Measurements from ENCODE around the gene RASA4B. TPM values are rescaled to one million over a fixed set of nuclear protein-coding genes. Genes with fewer than 3 reads are reported as not detected.
A peak's percentile ranks its signal among the peaks of the same experiment; 100 is the strongest.
"Not testable (repeated sequence)": the region's sequence is repeated elsewhere in the genome, so short reads cannot be mapped to it uniquely, and the experiment has no call there.

Gene RASA4B
- 0.95 TPM in 1 of 2 replicates, not detected in the other for total RNA-seq (2014; rRNA removed; shearing (Covaris generic))

DNA sequence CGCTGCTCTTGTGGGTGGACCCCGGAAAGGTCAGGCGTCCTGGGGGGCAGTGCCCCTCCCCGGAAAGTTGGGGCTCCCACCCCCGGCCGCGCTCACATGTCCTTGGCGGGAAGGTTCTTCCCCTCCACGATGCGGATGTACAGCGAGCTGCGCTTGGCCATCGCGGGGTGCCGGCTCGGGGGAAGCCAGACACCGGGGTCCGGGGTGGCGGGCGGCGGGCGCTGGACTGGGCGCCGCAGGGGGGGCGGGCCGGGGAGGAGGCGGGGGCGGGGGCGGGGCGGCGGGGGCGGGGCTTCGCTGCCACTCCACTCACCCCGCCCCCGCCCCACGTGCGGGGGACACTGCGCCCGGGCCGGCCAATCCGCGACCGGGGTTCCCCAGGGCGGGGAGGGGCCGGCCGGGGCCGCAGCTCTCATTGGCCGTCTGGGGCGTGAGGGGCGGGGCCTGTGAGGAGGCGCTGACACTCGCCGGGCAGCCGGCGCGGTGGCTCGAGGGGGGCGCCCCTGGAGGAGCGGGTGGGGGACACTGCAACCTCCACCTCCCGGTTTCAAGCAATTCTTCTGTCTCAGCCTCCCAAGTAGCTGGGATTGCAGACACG, at the start of gene RASA4B:
Gene RASA4B, minus strand, starts transcription at position 228 of the 598 bp plus-strand sequence. Its CDS starts 67 bp downstream, at position 161.
- peak; percentile 16 for DNase-seq (ENCODE audit: low read depth)

DNA sequence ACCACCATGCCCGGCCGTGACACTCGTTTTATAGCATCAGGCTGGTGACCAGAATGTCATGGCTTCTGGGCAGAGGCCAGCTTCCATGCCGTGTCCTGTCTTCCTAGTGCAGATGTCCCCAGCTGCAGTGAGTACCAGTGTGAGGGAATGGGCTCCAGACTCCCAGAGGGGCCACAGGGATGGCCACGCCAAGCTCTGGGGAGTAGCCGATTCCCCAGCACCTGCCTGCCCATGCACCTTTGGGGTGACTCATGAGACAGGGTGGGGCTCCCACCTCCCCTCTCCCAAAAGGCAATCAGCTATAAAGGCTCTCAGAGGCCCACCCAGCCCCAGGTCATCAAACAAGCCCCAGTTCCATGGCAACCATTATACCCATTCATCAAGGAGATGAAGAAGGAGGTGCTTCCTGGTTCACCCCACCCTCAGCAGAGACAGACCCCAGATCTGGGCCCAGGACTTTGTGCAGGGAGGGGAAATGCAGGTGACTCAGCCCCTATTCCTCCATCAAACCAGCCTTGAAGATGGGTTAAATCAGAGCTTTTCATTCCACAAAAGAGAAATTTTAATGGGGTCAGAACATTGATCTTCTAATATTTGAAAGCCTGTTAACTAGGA, 33.3 kb upstream of the RASA4B start, which contains the start of gene SPDYE2:
Gene SPDYE2, plus strand, starts transcription at position 419 of the 615 bp plus-strand sequence. CDS start 2,030 bp downstream, outside the sequence.
- DNase-seq (ENCODE audit: low read depth) = not testable (repeated sequence)

DNA sequence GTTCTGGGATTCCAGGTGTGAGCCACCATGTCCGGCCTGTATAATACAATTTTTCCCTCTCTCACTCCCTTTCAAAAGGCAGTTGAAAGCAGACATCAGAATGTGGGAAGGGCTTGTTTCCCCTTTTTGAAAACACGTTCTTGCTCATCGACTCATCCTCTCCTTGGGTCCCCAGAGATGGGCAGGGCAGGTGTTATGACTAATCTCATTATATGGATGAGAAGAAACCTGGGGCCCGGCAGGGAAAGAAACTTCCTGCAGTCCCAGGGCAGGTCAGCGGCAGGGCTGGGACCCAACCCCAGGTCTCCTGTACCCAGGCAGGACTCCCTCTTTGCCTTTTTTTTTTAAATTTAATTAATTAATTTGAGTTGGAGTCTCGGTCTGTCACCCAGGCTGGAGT, 28.8 kb upstream of the RASA4B start:
- not testable (repeated sequence) for DNase-seq (ENCODE audit: low read depth)

DNA sequence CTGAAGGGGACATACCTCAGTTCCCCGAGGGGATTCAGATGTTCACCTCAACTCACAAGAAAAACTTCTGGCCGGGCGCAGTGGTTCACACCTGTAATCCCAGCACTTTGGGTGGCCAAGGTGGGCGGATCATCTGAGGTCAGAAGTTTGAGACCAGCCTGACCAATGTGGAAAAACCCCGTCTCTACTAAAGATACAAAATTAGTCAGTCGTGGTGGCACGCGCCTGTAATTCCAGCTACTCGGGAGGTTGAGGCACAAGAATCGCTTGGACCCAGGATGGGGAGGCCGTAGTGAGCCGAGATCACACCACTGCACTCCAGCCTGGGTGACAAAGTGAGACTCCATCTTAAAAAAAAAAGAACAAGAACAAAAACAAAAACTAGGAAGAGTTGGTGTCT, 27.7 kb upstream of the RASA4B start:
- DNase-seq (ENCODE audit: low read depth) = not testable (repeated sequence)

DNA sequence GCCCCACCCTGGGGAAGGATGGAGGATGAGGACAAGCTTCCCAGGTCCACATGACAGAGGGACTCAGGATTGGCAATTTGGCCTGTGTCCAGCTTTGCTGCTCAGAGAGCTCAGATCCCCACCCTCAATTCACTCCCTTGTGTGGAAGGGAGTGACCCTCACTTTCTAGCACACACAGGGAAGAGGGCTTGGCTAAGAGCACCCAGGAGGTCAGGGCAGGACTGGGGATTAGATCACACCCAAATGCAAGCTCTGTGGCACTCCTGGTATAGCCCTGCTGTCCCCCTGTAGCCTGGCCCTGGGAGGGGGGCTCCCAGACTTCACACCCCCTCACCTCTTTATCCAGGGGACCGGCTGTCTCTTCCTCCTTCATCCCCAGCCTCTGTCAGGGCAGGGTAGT, 26.8 kb upstream of the RASA4B start:
- DNase-seq (ENCODE audit: low read depth) = not testable (repeated sequence)

DNA sequence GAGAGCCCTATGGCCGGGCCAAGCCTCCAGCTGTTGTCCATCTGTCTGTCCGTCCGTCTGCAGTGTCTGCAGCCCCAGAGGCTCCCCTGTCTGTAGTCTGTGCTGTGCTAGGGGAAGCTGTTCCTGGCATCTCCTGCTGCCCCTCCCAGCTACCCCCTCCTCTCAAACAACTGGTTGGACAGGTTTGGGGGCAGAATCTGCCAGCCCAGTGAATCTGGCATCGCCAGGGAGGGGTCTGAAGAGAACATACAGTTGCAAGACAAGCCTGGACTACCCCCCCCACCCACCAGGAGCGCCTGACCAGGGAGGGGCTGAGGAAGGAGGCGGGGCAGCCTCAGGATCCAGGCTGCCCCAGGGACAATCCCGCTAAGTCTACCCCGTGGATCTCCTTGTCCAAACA, 26.0 kb upstream of the RASA4B start, which contains the start of gene UPK3BL2:
Gene UPK3BL2, minus strand, starts transcription at position 101 of the 400 bp plus-strand sequence. Its CDS starts 60 bp downstream, at position 41.
- DNase-seq (ENCODE audit: low read depth) = not testable (repeated sequence)

DNA sequence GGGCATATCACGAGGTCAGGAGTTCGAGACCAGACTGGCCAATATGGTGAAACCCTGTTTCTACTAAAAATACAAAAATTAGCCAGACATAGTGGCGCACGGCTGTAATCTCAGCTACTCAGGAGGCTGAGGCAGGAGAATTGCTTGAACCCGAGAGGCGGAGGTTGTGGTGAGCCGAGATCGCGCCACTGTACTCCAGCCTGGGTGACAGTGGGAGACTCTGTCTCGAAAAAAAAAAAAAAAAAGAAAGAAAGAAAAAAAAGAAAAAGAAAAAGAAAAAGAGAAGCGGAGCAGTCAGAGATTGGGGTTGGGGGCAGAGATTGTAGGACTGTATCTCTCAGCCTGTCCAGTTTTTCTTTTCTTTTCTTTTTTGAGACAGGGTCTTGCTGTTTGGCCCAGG, 25.2 kb upstream of the RASA4B start:
- not testable (repeated sequence) for DNase-seq (ENCODE audit: low read depth)

DNA sequence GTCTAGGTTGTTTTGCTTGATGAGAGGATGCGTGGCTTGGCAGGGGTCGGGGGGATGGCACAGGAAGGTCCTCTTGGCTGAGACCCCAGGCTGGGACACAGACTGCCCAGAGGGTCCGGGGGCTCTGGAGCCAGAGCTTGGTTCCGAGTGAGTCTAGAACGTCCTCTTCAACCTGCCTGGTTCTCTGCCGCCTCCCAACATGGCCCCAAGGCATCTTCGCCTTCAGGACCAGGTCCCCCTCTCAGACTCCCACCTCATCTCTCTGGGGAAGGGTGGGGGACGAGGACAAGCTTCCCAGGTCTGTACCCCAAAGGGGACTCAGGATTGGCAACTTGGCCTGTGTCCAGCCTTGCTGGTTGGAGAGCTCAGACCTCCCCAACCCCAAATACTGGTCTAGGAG, 24.5 kb upstream of the RASA4B start:
- not testable (repeated sequence) for DNase-seq (ENCODE audit: low read depth)

DNA sequence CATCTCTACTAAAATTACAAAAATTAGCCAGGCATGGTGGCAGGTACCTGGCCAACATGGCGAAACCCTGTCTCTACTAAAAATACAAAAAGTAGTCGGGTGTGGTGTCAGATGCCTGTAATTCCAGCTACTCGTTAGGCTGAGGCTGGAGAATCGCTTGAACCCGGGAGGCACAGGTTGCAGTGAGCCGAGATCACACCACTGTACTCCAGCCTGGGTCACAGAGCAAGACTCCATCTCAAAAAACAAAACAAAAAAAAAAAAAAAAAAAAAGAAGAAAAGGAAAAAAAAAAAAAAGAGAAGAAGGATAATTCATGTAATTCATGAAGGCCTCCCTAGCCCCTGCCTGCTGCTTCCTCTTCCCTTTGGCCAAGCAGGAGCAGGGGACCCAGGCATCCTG, 23.0 kb upstream of the RASA4B start:
- DNase-seq (ENCODE audit: low read depth) = not testable (repeated sequence)

DNA sequence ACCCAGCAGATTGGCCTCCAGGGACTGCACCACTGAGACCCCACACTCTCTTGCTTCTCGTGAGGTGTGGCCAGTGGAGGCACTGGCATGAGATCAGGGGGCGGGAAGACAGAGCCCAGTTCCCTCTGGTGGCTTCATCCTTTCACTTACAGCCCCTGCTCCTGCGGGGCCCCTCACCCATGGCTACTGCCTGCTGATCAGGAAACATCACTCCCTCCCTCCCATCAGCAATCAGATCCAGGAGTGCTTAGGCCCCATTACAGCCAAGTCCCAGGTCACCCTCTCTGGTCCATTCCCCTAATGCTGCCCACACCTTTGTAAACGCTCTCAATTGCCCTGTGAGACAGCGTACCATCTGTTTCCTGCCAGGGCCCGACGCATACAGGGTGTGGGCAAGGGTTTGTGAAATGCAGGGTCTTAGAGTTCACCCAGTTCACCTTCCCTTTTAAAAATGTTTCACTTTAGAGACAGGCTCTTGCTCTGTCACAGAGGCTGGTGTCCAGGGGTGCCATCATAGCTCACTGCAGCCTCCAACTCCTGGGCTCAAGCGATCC, 17.6 kb upstream of the RASA4B start:
- DNase-seq (ENCODE audit: low read depth) = not testable (repeated sequence)

DNA sequence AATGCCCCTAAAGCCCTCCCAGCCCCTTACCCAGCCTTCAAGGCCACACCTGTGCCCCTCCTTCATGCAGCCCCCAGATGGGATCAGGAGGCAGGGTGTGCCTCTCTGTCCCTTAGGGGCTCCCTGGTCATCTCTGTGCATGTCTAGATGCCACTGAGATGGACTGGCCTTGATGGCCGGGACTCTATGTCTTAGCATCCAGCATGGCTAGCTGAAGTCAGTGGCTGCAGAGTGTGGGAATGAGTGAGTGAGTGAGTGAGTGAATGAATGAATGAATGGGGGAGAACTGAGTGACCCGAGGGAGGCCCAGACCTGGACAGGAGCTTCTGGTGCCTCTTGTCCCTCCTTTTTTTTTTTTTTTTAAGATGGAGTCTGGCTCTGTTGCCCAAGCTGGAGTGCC, 14.6 kb upstream of the RASA4B start:
- not testable (repeated sequence) for DNase-seq (ENCODE audit: low read depth)

DNA sequence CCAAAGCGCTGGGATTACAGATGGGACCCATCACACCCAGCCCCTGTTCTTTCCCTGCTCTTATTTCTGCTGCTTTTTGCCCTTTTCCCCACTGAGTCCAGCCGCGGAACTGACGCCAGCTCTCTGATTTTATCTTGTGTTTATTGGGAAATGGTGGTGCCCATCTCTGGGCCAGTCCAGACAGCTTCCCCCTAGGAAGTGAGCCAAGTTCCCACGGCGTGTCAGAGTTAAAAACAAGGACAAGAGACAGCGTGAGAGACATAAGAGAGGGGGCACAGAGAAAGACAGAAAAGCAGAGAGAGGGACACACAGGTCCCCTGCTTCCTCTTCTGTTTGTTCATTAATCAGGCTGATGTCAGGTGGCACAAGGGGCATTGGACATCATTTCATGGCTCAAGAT, 14.0 kb upstream of the RASA4B start:
- not testable (repeated sequence) for DNase-seq (ENCODE audit: low read depth)

DNA sequence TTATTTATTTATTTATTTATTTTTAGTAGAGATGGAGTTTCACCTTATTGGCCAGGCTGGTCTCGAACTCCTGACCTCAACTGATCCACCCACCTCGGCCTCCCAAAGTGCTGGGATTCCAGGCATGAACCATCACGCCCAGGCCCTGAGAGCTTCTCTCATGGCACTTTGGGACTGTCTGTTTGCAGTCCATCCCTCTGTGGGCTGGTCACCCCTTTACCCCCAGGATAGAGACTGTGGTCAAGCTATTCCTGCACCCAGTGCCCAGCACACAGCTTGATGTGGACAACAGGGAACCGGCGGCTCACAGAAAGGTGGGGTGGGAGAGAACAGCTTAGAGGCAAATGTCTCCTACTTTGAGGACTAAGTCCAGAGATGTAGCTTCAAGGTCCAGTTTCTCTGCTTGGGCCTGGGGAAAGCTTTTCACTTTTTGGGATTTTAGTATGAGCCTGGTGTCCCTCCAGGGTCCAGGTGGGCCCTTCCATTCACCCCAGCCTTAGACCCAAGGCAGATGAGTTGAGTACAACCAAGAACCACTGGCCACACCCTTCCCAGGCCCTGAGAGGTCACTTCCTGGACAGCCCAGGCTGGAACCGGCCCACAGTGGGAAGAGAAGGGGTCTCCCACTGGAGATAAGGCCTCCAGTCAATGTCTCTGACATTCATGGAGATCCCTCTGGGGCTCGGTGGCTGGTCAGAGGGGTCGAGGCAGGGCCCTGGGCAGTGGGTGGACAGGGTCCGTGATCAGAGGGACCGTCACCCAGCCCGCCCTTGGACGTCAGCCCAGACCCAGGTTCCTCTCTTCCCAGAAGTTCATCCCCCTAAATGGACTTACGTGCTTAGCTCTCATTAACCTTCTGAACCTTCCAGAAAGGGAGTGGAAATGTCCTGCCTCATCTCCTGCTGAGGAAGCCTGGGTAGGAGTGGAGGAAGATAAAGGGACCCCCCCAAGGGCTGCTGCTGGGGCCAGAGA, 10.5 kb upstream of the RASA4B start:
- not testable (repeated sequence) for DNase-seq (ENCODE audit: low read depth)

DNA sequence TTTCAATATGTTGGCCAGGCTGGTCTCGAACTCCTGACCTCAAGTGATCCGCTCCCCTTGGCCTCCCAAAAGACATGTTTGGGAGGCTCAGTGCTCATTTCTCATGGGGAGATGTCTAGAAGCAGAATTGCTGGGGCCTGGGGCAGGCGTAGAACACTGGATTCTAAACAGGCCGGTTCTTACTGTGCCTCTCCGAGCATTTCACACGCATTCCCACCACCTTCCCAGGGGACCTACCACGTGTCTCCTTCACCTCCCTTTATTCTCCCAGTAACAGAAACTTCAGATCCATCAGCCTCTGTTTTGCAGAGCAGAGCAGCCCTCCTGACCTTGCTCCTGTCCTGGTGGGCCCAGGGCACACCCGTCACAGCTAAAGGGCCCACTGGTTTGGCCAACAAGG, 9.6 kb upstream of the RASA4B start:
- not testable (repeated sequence) for DNase-seq (ENCODE audit: low read depth)

DNA sequence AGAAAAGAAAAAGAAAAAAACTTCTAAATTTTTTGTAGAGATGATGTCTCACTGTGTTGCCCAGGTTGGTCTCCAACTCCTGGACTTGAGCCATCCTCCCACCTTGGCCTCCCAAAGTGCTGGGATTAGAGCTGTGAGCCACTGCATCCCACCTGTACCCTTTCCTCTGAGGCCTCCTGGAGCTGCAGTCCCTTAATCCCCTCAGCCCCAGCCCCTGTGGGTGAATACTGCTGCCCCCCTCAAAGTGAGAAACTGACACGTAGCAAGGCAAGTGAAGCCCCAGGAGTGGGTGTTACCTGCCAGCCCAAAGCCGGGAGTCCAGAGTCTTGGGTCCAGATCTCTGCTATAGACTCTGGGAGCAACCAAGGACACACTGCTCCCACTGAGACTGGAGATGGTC, 7.2 kb upstream of the RASA4B start:
- not testable (repeated sequence) for DNase-seq (ENCODE audit: low read depth)

DNA sequence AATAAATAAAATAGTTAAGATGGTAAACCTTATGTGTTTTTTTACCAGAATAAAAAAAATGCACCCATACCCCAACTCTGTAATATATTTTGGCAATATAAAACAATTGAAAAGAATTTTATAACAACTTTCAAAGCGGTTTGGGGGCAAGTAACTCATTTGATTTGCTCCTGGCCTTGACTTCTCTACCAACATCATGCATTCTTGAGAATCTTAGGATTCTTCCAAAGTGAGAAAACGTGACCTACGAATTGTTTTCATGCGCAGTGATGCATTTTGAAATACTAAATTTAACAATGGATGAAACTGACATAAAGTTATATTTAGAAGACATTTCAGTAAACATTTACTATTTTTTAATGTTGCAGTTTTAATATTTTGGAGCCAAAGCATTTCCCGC, 3.2 kb upstream of the RASA4B start:
- DNase-seq (ENCODE audit: low read depth) = not testable (repeated sequence)

DNA sequence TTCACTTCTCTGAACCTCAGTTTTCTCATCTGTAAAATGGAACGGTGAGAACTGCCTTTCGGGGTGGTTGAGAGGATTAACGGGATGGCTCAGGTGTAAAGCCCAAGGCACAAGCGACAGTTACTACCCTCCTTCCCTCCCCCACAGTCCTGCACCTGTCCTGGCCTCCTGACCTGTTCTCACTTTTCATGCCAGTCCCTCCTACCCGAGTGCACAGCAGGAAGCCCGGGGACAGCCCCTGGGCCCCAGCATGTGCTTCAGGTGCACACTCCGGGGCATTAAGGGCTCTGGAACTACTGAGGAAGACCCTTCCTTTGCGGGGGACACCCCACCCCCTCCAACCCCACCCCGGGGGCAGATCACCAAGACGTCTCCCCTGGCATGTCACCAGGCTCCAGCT, 626 bp downstream of the RASA4B start:
- DNase-seq (ENCODE audit: low read depth) = not testable (repeated sequence)

DNA sequence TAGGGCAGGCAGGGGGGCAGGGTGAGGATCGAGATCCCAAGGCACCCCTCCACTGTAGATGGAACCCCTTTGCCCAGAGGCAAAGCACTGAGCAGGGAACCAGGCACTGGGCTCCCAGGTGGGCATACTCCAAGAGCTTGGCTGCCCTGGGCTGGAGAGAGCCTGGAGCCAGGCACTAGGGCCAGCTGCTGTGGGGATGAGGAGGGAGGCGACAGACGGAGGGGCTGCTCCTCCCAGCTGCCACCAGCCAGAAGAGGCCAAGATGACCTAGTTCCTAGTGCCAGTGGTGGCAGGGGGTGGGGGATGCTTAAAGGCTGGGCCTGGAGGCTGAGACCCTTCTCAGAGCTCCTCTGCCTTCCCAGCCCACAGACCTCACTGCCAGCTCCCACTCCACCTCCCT, 1.7 kb downstream of the RASA4B start:
- DNase-seq (ENCODE audit: low read depth) = not testable (repeated sequence)

DNA sequence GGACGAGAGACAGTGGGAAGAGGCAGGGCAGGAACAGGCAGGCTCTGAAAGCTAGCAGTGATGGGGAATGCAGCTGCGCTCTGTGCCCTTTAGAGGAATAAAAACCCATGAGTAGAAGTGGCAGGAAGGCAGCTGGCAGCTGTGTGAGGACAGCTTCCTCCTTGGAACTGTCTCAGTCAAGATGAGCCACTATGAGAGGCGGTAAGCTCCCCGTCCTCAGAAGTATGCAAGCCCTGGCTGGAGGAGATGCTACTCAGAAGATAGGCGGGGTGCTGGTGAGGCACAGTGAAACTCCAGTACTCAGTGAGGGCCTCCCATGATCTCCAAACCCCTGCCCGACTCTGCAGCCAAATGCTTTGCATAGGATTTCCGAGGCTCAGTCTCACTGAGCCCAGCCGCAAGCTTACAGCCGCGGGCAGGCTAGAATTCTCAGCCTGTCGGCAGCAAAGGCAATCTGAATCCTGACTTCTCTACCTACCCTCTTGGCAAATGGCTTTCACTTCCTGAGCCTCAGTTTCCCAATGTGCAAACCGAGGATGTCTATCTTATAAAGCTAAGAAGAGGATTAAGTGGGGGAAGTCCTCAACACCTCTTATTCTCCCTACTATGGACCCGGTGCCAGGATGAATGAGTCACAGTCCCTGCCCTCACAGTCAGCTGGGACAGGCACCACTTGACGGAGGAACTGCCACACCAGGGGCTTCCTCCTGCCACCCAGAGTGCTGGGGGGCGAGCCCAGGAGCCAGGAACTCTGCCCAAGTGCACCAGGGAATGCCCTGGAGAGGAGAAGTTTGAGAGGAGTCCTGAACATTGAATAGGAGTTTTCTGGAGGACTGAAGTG, 2.5 kb downstream of the RASA4B start:
- not testable (repeated sequence) for DNase-seq (ENCODE audit: low read depth)

DNA sequence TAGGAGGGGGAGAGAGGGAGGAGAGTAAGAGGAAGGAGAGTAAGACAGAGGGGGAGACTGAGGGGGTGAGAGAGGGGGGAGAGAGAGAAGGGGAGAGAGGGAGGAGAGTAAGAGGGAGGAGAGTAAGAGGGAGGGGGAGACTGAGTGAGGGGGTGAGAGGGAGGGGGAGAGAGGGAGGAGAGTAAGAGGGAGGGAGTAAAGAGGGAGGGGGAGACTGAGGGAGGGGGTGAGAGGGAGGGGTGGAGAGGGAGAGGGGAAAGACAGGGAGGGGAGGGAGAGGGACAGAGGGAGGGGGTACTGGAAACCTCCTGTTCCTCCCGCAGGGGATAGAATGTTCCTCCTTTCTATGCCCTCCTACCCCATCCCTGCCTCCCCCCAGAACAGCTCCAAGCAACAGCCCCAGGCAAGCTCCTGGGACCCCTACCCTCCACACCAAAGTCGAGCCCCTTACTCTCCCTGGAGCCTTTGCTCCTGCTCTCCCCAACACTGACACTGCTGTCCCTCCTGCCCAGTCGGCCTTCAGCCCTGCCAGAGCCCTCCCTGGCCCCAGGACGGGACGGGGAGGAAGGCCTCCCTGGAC, 4.8 kb downstream of the RASA4B start:
- peak; percentile 67 for DNase-seq (ENCODE audit: low read depth)

All from Daoy (cell line).